HuH-7.5 (cell line): ENCODE results near the gene ADAM19.

Source experiments
- DNase-seq: peaks from one replicate; pipeline ENCODE4 v3.0.0; 2011; ENCODE audit warnings: low spot score

Gene ADAM19

DNA sequence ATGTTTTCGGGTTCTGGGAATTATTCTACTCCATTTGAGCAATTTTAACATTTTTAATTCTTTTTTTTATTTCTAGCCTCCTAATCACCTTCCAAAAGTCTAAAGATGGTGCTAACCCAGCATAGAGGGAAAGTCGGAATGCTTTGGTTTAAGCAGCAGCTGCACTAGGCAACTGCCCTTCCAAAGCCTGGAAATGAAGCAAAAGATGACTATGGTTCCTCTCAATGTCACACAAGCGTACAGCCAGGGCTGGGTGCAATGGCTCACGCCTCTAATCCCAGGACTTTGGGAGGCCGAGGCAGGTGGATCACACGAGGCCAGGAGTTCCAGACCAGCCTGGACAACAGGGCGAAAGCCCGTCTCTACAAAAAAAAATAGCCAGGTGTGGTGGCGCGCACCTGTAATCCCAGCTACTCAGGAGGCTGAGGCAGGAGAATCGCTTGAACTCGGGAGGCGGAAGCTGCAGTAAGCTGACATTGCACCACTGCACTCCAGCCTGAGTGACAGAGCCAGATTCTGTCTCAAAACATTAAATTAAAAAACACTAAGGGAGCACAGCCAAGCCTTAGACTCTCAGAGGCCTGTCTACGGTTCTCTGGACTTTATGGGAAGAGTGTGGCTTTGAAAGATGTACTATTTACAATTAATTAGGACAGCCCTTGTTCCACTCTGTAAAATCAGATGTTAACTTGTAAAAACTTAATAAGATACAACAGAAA lies 33.1 kb downstream of the ADAM19 start:
- DNase-seq = no peak

GRCh38 chr5:157541447-157542118 lies 34.0 kb downstream of the ADAM19 start:
- no peak for DNase-seq

DNA sequence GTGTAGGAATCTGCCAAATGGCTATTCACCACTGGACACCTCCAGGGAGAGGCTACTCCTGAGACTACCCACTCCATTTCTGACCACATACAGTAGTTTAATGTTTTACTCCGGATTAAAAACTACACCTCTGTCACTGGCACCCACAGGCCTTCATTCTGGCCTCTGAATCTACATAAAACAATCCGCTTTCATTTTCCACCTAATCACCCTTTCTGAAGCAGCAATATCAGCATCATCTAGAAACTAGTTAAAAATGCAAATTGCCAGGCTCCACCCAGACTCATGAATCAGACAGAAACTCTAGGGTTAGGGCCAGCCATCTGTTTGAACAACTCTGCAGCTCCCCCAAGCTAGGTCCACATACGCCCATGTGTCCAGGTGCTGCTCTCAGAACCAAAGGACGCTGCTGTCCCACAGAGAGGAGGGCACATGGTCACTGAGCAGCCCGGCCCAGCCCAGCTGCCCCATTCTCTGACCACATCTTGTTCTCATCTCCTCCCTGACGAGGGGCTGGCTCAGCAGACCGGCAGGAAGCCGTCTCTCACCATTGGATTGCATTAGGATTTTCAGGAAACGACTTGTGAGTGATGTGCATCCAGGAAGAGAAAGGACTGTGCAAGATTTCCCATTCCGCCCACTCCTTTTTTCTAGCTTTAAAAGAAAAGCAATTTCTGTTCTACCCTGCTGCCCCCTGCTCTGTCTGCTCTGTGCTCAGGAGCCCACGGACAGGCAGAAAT lies 34.7 kb downstream of the ADAM19 start:
- no peak for DNase-seq

DNA sequence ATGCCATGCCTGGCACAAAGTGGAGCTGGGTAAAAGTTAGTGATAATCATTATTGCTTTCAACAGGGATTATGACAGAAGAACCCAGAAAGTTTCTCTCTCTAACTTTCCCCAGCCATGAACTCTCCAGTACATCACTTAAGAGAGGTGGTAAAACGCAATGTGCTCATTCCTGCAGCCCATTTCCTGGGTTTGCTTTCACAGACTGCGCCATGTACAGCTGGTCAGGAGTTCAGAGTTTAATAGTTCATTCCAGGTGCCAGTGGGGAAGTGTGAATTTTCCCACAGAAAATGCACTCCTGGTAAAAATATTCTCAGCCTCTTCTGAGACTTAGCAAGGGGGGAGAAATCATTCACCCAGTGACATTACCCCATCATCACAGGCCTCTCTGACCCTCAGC lies 35.5 kb downstream of the ADAM19 start:
- no peak for DNase-seq

- DNase-seq = no peak
These were observed 36.0 kb downstream of the ADAM19 start for GRCh38 chr5:157539503-157540022.

DNA sequence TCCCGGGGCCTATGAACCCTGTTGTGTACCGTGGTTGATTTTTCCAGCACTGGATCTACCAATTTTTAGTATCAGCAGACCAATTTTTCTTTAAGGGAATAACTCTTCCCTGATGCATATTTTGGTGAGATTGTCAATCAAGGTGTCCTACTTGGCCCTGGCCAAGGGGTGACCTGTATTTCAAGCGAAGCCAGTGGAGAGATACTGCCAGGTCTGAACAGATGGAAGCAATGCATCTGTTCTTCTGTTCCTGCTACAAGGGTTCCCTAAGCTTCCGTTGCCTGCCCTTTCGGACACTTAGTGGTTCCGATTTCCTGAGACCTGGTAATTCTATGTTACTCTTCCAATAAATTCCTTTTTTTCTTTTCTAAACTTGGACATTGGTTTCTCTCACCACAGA lies 37.3 kb downstream of the ADAM19 start:
- DNase-seq = no peak

- DNase-seq = no peak
These were observed 40.3 kb downstream of the ADAM19 start for GRCh38 chr5:157535042-157535865.

- DNase-seq = no peak
These were observed 42.5 kb downstream of the ADAM19 start for GRCh38 chr5:157533011-157533481.

GRCh38 chr5:157532022-157532421 lies 43.6 kb downstream of the ADAM19 start:
- DNase-seq = no peak

- no peak for DNase-seq
These were observed 45.2 kb downstream of the ADAM19 start for GRCh38 chr5:157530226-157530972.

- no peak for DNase-seq
These were observed 46.6 kb downstream of the ADAM19 start for GRCh38 chr5:157529002-157529401.

DNA sequence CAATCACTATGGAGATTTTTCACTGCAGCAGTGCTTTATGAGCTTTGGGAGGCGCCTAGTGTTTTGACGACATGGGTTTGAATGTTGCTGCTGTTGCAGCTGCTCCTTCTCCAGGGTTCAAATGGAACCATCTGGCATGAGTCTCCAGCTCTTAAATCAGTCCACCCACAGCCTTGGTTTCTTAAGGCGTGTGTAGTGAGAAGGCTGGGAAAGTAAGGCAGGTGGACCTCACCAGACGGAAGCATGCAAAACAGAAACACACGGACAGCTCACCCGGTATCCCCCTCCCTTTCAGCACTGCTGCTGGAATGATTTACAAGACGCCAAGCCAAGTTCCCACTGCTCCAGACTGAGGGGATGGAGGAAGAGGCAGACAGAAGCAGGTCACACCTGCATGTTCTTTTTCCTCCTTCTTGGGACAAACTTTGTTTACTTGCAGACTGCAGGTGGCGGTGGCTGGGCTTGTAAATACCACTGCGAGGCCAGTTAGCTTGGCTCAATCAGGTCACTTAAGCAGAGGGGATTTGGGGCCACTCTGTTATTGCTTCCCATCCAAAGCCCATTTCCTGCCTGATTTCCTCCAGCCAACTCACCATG lies 47.4 kb downstream of the ADAM19 start:
- DNase-seq = no peak

DNA sequence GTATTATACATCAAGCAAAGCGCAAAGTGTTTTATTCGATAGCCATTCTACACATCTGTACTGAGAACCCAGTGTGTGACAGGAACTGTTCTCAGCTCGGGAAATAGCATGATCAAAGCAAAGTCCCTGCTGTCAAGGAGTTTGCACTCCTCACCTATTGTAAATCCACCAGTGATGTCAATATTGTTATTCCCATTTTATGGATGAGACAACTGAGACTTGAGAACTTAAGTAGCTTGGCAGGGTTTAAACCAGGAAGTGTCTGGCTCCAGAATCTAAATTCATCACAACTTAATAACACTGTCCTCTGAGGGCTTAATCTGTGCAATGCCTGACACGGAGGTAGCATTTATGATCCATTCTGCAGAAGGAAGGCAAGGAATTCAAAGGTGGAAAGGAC lies 50.7 kb downstream of the ADAM19 start:
- no peak for DNase-seq

DNA sequence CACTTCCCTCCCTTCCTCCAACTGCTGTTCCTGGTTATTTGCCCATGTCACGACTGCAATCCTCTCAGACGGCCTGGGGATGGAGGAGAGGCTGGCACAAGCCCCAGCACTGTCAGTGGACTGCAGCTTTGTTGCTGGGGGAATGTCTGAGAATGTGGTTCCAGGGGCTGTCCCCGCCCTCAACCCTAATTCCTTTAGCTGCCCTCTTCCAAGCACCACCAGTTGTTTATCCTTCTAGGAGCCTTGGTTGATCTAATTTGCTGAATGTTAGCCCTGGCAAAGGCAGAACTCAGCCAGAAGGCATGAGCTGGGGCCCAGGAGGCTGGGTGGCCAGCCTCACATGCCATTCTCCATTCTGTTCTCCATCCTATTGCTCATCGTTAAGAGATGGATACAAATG lies 51.6 kb downstream of the ADAM19 start:
- DNase-seq = no peak

DNA sequence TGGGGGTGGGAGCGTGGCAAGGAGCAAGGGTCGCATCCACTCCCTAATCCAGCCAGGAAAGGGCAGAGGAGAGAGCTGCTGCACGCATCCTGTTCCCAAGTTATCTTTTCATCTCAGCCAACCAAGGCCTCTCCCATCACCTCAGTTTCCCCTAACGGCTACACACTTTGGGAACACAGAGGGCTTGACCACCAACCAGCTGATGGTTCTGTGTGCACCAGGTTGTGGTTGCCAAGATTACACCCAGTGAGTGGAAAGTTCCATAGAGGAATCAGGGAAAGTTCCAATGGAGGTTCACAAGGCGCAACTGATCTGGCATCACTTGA lies 53.9 kb downstream of the ADAM19 start:
- no peak for DNase-seq

DNA sequence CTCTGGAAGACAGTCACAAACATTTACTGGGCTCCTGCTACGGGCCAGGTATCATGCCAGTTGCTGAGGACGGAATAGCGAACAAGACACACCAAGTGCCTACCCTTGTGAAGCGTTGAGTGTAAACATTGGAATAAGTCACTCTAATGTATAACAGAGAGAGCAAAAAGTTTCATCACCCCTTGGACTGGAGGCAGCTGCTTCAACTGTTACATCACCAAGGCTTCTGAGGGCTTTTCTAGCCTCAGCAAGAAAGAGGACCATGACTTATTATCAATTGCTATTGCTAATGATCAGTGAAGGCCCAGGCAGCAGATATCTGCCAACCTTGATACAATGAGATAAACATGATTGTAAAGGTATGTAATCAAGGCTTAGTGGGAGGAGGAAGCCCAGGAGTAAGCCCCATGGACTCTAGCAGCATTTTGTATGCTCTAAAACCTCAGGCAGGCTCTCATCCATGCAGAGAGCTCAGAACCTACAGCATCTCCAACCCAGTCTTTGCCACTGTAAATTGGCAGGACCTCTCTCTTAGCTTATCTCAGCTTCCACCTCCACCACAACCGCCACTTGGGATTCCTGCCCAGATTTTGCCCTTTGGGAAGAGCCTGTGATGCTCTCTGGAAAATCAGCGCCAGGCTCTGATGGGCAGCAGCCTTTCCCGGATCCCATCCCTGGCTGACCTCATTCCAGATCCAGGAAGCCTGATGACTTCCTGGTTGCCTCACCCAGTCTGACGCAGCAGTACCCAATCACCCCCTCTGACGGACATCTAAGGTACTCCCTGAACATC lies 54.5 kb downstream of the ADAM19 start:
- DNase-seq = no peak

DNA sequence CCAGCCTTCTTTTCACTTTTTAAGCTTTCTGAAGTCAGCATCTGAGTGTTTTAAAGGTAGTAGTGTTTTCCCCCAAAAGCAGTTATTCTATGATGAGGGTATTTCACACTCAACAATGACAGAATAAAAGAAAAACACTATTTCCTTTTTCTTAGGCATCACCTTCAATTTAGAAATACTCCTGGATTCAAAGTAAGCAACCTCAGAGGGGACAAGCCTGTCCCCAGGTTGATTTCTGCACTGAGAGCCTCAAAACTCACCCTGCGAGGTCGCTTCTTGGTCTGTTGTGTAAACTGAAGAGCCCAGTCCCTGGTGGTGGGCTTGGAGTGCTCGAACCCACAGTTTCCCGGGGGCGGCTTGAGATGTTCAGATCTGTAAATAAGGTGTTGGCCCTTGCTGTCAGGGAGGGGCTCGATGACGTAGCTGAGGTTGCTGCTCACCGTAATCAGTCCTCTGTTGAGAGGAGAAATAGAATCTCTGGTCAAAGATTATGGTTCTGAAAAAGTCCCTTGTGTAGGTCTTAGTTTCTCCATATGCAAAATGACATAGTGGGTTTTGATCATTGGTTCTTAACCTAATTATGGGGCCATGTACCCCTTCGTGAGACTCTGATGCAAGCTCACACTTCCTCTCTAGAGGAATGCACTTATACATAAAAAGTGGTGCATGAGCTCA lies 55.9 kb downstream of the ADAM19 start:
- no peak for DNase-seq

- no peak for DNase-seq
These were observed 56.6 kb downstream of the ADAM19 start for GRCh38 chr5:157518963-157519362.

DNA sequence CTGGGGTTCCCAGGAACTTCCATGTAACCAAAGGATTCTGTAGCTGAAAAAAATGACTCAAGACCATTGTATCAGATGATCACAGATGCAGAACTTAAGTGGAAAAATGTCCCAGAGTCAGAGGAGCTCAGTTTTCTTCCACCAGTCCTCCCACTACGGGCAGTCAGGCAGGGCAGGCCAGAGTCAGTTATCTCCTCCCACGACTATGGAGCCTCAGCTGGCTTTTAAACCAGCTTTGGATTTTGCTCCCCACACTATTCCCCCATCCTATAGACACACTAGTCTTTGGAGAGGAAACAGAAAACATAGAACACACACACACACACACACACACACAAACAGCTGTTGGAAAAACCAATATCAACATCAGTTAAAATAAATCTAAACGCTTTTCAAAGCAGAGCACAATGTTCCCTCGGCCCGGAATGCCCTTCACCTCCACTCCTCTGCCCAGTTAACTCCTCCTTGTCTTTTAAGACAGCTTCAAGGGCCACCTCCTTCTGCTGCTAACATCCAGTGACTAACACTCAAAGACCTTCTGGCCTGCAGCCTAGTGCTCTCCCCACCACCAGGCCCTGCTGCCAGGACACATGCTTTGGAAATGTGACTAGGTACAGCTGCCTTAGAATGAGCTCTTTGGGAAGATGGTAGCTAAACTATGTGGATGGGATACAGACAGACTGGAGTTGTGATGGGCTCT lies 58.8 kb downstream of the ADAM19 start:
- DNase-seq = no peak
